Adipose tissue (tissue), 3 donors: Measurements from ENCODE around the gene ASB7. TPM values are rescaled to one million over a fixed set of nuclear protein-coding genes. Genes with fewer than 3 reads are reported as not detected.

ENCODE experiments used
- H3K27ac ChIP-seq: one replicate; pipeline ENCODE4 v1.5.1; 2013; ENCODE audit warnings: low read depth, low read length
- WGBS, 3 donors: extraction: QIAGEN DNeasy Blood & Tissue Kit; methylation state at CpG; one replicate each; pipeline ENCODE4 v1.1.7; 2013; 5-methylcytosine and 5-hydroxymethylcytosine counted together
- polyA plus RNA-seq, 3 donors: library from polyadenylated mRNA; stranded (reverse); fragments of 200-250 nt; gene quantifications; one replicate each; pipeline ENCODE4 v1.2.3, GENCODE V29; 2013
- donor health status: healthy with polysubstance abuse.
- donor health status: Bipolar disorder and iron deficiency.
- donor health status: healthy.

ASB7 gene
- polyA plus RNA-seq, 3 donors, result 2.1 to 4.2 (median 3.0) TPM

DNA sequence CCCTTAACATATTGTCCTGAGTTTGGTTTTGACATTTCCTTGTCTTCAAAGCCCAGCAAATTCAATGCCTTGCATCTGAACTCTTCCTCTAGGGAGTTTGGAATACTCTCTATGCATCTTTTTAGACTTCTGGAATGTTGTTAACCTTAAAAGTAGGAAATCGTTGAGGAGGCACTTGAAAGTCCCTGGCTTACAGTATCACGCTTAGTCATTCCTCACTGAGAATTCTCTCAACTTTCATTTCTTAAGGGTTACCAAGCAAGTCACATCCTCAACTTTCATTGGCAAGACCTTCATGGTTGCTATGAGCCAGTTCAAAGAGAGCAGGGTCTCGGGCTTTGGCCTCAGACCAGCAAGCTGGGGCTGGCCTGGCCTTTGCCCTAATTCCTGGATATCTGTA is 89.9 kb downstream of the ASB7 start:
- H3K27ac ChIP-seq, result no peak overlapping the region
- WGBS, 3 donors, result 66 to 90% (median 70%) methylated on average over 3 of the region's 3 CpGs

GRCh38 chr15:100692671-100693070 is 90.3 kb downstream of the ASB7 start:
- no peak overlapping the region for H3K27ac ChIP-seq

DNA sequence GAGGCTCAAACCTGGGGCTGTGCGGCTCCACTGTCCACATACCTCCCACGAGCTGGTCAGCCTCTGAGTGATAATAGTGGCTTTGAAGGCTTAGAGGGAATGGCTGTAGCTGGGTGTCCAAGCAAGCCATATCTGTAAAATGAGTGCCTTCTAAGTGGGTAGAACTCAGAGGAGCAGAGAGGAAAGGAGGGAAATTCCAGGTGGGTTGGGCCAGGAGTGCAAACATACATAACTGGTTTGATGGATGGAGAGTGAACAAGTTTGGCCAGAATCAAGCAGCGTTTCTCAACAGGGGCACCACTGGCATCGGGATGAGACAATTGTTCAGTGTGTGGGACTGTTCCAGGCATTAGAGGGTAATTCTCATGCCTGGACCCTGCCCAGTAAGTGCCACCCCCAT is 91.1 kb downstream of the ASB7 start:
- peak overlapping the region; percentile 73 for H3K27ac ChIP-seq
- WGBS, 3 donors, result 73 to 80% (median 80%) methylated on average over 4 of the region's 4 CpGs

More at GRCh38 chr15:100692671-100693070, 90.3 kb downstream of the ASB7 start:
- 81 to 84% (median 83%) methylated on average over 7 of the region's 7 CpGs for WGBS, 3 donors

DNA sequence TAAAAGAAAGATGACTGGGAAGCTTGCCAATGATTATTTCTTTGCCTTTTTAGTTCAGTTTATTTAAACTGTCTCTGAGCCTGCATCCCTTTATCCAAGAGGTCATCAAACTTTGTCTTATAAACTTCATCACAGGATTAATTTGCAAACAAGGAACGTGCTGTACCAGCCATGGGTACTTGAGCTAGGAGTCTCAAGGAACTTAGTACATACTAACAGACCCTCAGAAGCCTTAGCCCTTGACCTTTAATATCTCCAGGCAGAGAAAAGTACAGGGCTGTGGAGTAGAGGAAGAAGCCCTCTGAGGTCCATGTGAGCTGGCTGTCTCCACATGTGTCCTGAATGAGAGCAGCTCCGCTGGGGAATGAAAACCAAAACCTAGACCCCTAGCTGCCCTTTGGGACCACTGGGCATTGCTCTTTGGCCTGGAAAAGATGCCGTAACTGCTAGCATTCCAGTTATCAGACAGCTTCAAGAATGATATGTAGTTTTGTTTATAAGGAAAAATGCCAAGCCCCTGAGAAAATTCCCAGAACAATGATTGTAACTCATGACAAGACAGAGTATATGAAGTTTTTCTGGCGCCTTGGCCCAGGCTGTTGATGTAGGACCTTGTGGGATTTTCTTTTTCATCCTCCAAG is 92.1 kb downstream of the ASB7 start:
- peak overlapping the region; percentile 73 for H3K27ac ChIP-seq

GRCh38 chr15:100695048-100695447 is 92.7 kb downstream of the ASB7 start:
- H3K27ac ChIP-seq, result no peak overlapping the region
- WGBS, 3 donors, result 50 to 82% (median 78%) methylated on average over 3 of the region's 3 CpGs

More for the DNA sequence above, 92.1 kb downstream of the ASB7 start:
- WGBS, 3 donors, result 47 to 58% (median 56%) methylated on average over 4 of the region's 4 CpGs

GRCh38 chr15:100696452-100696851 is 94.1 kb downstream of the ASB7 start:
- 67 to 80% (median 74%) methylated on average over 3 of the region's 3 CpGs for WGBS, 3 donors
- H3K27ac ChIP-seq, result no peak overlapping the region

Other genes with a start within 250 kb of the ASB7 start
- under 1 TPM in 2 of 3 donors, not detected in 1; 0.02 to 0.12 TPM for gene CERS3, start 73.6 kb upstream of the ASB7 start, polyA plus RNA-seq
- gene LINS1, start 405 bp upstream of the ASB7 start, polyA plus RNA-seq, result 1 to 10 TPM; 2.6 to 9.9 (median 3.9) TPM